Germinal center (tissue), 1 donor: ENCODE results near the gene SUCLG2.

Experiments
- DNase-seq: peaks from one replicate; pipeline ENCODE4 v3.0.0; 2012; ENCODE audit warnings: mixed read lengths, low spot score

The SUCLG2 gene

GRCh38 chr3:67509471-67510075 lies 144.8 kb downstream of the SUCLG2 start:
- no peak for DNase-seq

- DNase-seq: no peak
These were observed 146.8 kb downstream of the SUCLG2 start for GRCh38 chr3:67507584-67507983.

- no peak for DNase-seq
These were observed 153.7 kb downstream of the SUCLG2 start for GRCh38 chr3:67500709-67501108.

GRCh38 chr3:67497746-67498145 lies 156.7 kb downstream of the SUCLG2 start:
- DNase-seq: no peak

GRCh38 chr3:67495751-67496150 lies 158.7 kb downstream of the SUCLG2 start:
- DNase-seq: no peak

GRCh38 chr3:67493808-67494207 lies 160.6 kb downstream of the SUCLG2 start:
- no peak for DNase-seq

GRCh38 chr3:67490658-67491057 lies 163.8 kb downstream of the SUCLG2 start:
- DNase-seq: no peak

- no peak for DNase-seq
These were observed 164.6 kb downstream of the SUCLG2 start for GRCh38 chr3:67489816-67490215.

- no peak for DNase-seq
These were observed 166.8 kb downstream of the SUCLG2 start for GRCh38 chr3:67487564-67488114.

GRCh38 chr3:67486883-67487282 lies 167.5 kb downstream of the SUCLG2 start:
- no peak for DNase-seq

- no peak for DNase-seq
These were observed 170.3 kb downstream of the SUCLG2 start for GRCh38 chr3:67484085-67484484.

- no peak for DNase-seq
These were observed 173.3 kb downstream of the SUCLG2 start for GRCh38 chr3:67481126-67481525.

GRCh38 chr3:67478423-67478822 lies 176.0 kb downstream of the SUCLG2 start:
- DNase-seq: no peak

GRCh38 chr3:67474311-67474710 lies 180.1 kb downstream of the SUCLG2 start:
- DNase-seq: no peak

GRCh38 chr3:67472674-67473201 lies 181.7 kb downstream of the SUCLG2 start:
- DNase-seq: no peak

GRCh38 chr3:67470207-67470606 lies 184.2 kb downstream of the SUCLG2 start:
- DNase-seq: no peak

GRCh38 chr3:67468511-67468910 lies 185.9 kb downstream of the SUCLG2 start:
- no peak for DNase-seq

GRCh38 chr3:67463656-67464055 lies 190.8 kb downstream of the SUCLG2 start:
- no peak for DNase-seq

- no peak for DNase-seq
These were observed 192.2 kb downstream of the SUCLG2 start for GRCh38 chr3:67462187-67462586.

GRCh38 chr3:67461667-67462142 lies 192.7 kb downstream of the SUCLG2 start:
- no peak for DNase-seq

- no peak for DNase-seq
These were observed 193.4 kb downstream of the SUCLG2 start for GRCh38 chr3:67460841-67461510.

GRCh38 chr3:67459796-67460195 lies 194.6 kb downstream of the SUCLG2 start:
- DNase-seq: no peak

- DNase-seq: no peak
These were observed 195.4 kb downstream of the SUCLG2 start for GRCh38 chr3:67458896-67459530.
